K562 (cell line): ENCODE results near the gene GALT. TPM values are rescaled to one million over a fixed set of nuclear protein-coding genes. Genes with fewer than 3 reads are reported as not detected.
A peak's percentile ranks its signal among the peaks of the same experiment; 100 is the strongest.

Experiments used
- CC2D1A ChIP-seq: fragments of 450-650 bp; IDR thresholded peaks from 2 replicates; pipeline ENCODE4 v1.6.1; 2017; ENCODE audit warnings: mild to moderate bottlenecking
- E2F6 ChIP-seq, 2 experiments: IDR thresholded peaks; 2 replicates each; pipeline ENCODE4 v1.6.1; 2011; ENCODE audit warnings: borderline replicate concordance in 1 of 2, control low read depth in 1 of 2, low read depth in 1 of 2, low read length in 1 of 2, mild to moderate bottlenecking in 1 of 2, mixed read lengths in 1 of 2, moderate library complexity in 1 of 2; ENCODE audit not compliant: insufficient read depth in 1 of 2, insufficient read length in 1 of 2, poor library complexity in 1 of 2, severe bottlenecking in 1 of 2; ENCODE audit errors: extremely low read depth in 1 of 2
- ETS2 ChIP-seq: IDR thresholded peaks from 2 replicates; pipeline ENCODE4 v1.6.1; 2016; ENCODE audit warnings: borderline replicate concordance, missing genetic modification characterization, mild to moderate bottlenecking, moderate library complexity, missing compliant biosample characterization; ENCODE audit not compliant: poor library complexity, severe bottlenecking
- FOXA1 ChIP-seq: fragments of 450-650 bp; IDR thresholded peaks from 2 replicates; pipeline ENCODE4 v1.6.1; 2016; ENCODE audit warnings: mild to moderate bottlenecking, borderline replicate concordance
- HMGN3 ChIP-seq: IDR thresholded peaks from 2 replicates; pipeline ENCODE4 v1.6.1; 2011; ENCODE audit warnings: borderline replicate concordance, low read depth, mild to moderate bottlenecking, mixed read lengths, low read length; ENCODE audit not compliant: insufficient read length; ENCODE audit errors: extremely low read depth
- MCM7 ChIP-seq, 2 experiments: fragments of 450-650 bp; IDR thresholded peaks; 2 replicates each; pipeline ENCODE4 v1.6.1; 2016 to 2018
- NFRKB ChIP-seq: fragments of 450-650 bp; IDR thresholded peaks from 2 replicates; pipeline ENCODE4 v1.6.1; 2016; ENCODE audit warnings: low read depth
- NR2F6 ChIP-seq: fragments of 450-650 bp; formaldehyde crosslinking; IDR thresholded peaks from 2 replicates; pipeline ENCODE4 v1.4.0; 2020; ENCODE audit warnings: mild to moderate bottlenecking
- PATZ1 ChIP-seq: fragments of 250-450 bp; sonication (Bioruptor Pico); IDR thresholded peaks from 2 replicates; pipeline ENCODE4 v1.5.0; 2020; ENCODE audit warnings: mild to moderate bottlenecking, borderline replicate concordance
- POLR2A ChIP-seq: fragments of 450-650 bp; conservative IDR thresholded peaks from 2 replicates; pipeline ENCODE4 v1.6.1; 2016
- PRPF4 ChIP-seq: fragments of 200-400 bp; formaldehyde crosslinking; IDR thresholded peaks from one replicate; pipeline ENCODE4 v1.6.1; 2017; ENCODE audit warnings: low read length, low read depth, mild to moderate bottlenecking; ENCODE audit not compliant: insufficient read depth, poor library complexity, severe bottlenecking
- PURB ChIP-seq: sonication (generic); formaldehyde crosslinking; IDR thresholded peaks from 2 replicates; pipeline ENCODE4 v1.9.0; 2021; ENCODE audit warnings: low read depth, mild to moderate bottlenecking, missing genetic modification reagents
- RHOXF2B ChIP-seq: fragments of 250-450 bp; sonication (Bioruptor Pico); conservative IDR thresholded peaks from 2 replicates; pipeline ENCODE4 v1.5.1; 2021
- SMAD1 ChIP-seq: fragments of 150-350 bp; IDR thresholded peaks from 2 replicates; pipeline ENCODE4 v1.6.1; 2014; ENCODE audit warnings: low read length, low read depth; ENCODE audit not compliant: partially characterized antibody
- THRB ChIP-seq: fragments of 450-650 bp; formaldehyde crosslinking; conservative IDR thresholded peaks from 2 replicates; pipeline ENCODE4 v1.4.0; 2022; ENCODE audit warnings: mild to moderate bottlenecking, missing genetic modification characterization
- VEZF1 ChIP-seq: fragments of 200-800 bp; sonication (Bioruptor generic); IDR thresholded peaks from 2 replicates; pipeline ENCODE4 v1.6.1; 2017; ENCODE audit warnings: missing genetic modification characterization, missing compliant biosample characterization
- ZNF280B ChIP-seq: fragments of 250-450 bp; sonication (Bioruptor Pico); IDR thresholded peaks from 2 replicates; pipeline ENCODE4 v1.5.1; 2021; ENCODE audit warnings: mild to moderate bottlenecking
- ZNF436 ChIP-seq: fragments of 250-450, 450-650 bp; sonication (Bioruptor Pico); formaldehyde crosslinking; IDR thresholded peaks from 2 replicates; pipeline ENCODE4 v1.7.0; 2020; ENCODE audit warnings: mild to moderate bottlenecking
- ZNF644 ChIP-seq: fragments of 200-800 bp; sonication (Bioruptor generic); IDR thresholded peaks from 2 replicates; pipeline ENCODE4 v1.6.1; 2016; ENCODE audit warnings: low read depth, missing genetic modification characterization, missing compliant biosample characterization
- polyA plus RNA-seq, 8 experiments: library from polyadenylated mRNA; depleted of rRNA in 4 of 8; stranded (reverse) in 5 of 8; unstranded in 3 of 8; fragments of >200 nt; fragmentation: Nextera tagmentation in 2 of 8; fragmentation: Illumina TruSeq in 1 of 8; extraction: Ambion mirVana in 2 of 8; extraction: Trizol in 1 of 8; gene quantifications; 2 replicates each; pipeline versions ENCODE4 v1.2.1 to v1.2.3, GENCODE V29; 2011 to 2014; ENCODE audit warnings: inconsistent platforms in 1 of 8, missing spikeins in 1 of 8
- total RNA-seq, 7 experiments: library from RNA; depleted of rRNA in 6 of 7; stranded (reverse); fragments of >200 nt in 6 of 7; fragmentation: Illumina TruSeq in 2 of 7; extraction: Trizol in 2 of 7; gene quantifications; 2 replicates each; pipeline versions ENCODE4 v1.2.1 to v1.2.3, GENCODE V29; 2011 to 2021; ENCODE audit warnings: low replicate concordance in 1 of 7

Gene GALT
- total and polyA plus RNA-seq, 9 of the 15 experiments (the other 6 are each of a cell fraction or from before 2014, with no cell fraction given) = 7.3 to 29.2 (median 15.6) TPM

GRCh38 chr9:34651876-34652601, 5.6 kb downstream of the GALT start, which contains the start of gene IL11RA (continued):
- TF ChIP-seq RHOXF2B (CRISPR knock-in tag) (no peak), PATZ1 (no peak), NFRKB (no peak), E2F6 (IDR thresholded peaks at IDR 0.05; ENCODE audit: borderline replicate concordance in 1 of 2, extremely low read depth in 1 of 2, insufficient read depth in 1 of 2, insufficient read length in 1 of 2, low read depth in 1 of 2, low read length in 1 of 2, poor library complexity in 1 of 2, severe bottlenecking in 1 of 2) (peak; percentile 20 to 48), ZNF280B (no peak), POLR2A (0 out of 2 replicates have a peak, but pooled peaks have one; percentile 33), FOXA1 (no peak), ZNF436 (CRISPR knock-in tag) (no peak), ZNF644 (no peak), ETS2 (no peak), PURB (CRISPR knock-in tag) (no peak), THRB (CRISPR knock-in tag) (0 out of 2 replicates have a peak, but pooled peaks have one; percentile 50), PRPF4 (no peak), NR2F6 (no peak), CC2D1A (no peak), VEZF1 (peak; percentile 92), HMGN3 (peak; percentile 83), MCM7 (IDR thresholded peaks at IDR 0.05) (no peak), SMAD1 (no peak)
